GM19238 (cell line): ENCODE results near the gene IFI35.
"Not testable (repeated sequence)": the region's sequence is repeated elsewhere in the genome, so short reads cannot be mapped to it uniquely, and the experiment has no call there.

ENCODE experiments used
- DNase-seq: peaks from one replicate; pipeline ENCODE4 v3.0.0; 2011; ENCODE audit warnings: low spot score; ENCODE audit not compliant: insufficient read length

Gene IFI35

DNA sequence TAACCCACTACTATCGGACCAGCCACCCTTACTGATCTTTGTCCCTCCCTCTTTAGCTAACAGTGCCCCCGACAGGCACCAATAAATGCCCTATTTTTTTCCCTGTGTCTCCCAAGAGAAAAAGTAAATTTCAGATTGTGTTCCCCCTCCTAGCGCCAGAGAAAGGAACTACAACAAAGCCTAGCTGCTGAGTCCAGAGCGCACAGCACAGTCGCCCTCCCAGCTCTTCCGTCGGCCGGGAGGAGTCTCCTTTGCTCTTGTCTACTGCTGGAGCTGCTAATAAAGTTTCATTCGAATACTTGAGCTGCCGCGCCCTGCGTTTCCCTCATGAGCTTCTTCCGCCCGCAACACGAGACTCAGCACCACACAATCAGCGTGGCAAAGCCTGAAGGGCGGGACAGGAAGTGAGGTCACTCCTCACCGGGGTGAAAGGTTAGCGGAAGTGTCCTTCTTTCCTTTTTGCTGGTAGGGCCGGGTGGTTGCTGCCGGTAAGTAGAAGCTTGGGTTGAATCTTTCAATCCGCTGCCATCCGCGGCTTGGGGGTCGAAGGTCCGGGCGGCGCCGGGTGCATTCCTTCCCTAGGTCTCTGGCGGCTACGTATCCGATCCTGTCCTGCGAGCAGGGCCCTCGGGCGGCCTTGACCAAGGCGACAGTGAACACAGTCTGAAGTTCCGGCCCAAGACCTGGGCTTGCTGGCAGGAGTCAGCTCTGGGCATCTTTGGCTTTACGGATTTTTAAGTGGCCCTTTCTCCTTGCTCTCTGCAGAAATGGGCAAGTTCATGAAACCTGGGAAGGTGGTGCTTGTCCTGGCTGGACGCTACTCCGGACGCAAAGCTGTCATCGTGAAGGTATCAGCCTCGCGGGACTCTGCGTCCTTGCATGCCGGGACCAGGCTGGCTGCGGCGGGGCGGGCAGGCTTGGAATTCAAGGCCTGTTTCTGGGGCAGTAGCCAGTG is 8.3 kb upstream of the IFI35 start, which contains the start of gene RPL27:
Gene RPL27 (plus strand): TSS at position 436 of the 955 bp plus-strand sequence. CDS start 332 bp downstream, at position 768.
- DNase-seq: peak; percentile 90

DNA sequence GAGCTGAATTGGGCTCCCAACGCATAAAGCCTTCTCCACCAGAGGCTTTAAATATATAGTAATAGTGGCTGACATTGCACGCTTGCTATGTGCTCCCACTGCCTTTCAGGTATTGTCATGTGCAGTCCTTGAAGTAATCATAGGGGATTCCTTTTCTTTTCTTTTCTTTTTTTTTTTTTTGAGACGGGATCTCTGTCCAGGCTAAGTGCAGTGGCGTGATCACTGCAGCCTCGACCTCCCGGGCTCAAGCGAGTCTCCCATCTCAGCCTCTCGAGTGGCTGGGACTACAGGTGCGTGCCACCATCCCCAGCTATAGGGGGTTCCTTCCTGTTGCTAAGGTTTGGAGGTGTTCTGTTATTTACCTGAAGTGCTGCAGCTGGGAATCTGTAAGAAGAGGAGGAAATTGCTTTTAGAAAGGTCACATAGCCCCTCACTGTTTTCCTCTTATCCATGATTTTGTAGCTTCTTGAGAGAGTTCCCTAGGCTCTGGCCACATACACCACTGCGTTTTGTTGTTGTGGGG is 7.5 kb upstream of the IFI35 start:
- no peak for DNase-seq

DNA sequence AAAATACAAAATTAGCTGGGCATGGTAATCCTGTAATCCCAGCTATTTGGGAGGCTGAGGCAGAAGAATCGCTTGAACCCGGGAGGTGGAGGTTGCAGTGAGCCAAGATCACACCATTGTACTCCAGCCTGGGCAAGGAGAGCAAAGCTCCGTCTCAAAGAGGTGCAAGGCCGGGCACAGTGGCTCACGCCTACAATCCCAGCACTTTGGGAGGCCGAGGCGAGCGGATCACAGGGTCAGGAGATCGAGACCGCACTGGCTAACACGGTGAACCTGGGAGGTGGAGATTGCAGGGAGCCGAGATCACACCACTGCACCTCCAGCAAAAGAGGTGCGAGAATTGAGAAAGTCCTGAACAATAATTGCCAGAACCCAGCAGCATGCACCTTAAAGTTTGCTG is 5.7 kb upstream of the IFI35 start:
- DNase-seq: not testable (repeated sequence)

DNA sequence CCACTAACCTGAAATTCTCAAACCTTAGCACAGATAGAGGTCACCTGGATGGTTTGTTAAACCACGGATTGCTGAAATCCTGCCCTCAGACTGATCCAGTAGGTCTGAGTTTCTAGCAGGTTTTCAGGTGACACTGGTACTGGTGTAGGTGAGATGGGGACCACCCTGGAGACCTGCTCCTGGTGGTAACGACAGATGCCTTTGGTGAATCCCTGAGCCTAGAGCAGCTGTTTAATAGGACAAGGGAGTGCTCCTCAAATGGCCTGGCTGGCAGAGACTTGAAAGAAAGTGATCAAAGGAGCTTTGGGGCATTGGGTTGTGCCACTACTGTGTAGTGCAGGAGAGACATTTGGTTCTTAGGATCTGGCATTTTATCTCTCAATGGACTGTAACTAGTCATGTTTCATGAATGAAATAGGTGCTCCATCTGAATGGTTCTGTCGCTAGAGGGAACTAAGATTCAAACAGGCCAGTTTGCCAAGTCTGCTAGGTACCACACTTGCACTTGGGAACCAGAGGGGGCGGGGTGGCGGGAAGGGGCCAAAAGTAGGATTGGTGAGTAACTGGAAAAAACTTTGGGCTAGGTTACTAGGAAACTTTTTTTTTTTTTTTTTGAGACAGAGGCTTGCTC is 2.9 kb upstream of the IFI35 start:
- no peak for DNase-seq

DNA sequence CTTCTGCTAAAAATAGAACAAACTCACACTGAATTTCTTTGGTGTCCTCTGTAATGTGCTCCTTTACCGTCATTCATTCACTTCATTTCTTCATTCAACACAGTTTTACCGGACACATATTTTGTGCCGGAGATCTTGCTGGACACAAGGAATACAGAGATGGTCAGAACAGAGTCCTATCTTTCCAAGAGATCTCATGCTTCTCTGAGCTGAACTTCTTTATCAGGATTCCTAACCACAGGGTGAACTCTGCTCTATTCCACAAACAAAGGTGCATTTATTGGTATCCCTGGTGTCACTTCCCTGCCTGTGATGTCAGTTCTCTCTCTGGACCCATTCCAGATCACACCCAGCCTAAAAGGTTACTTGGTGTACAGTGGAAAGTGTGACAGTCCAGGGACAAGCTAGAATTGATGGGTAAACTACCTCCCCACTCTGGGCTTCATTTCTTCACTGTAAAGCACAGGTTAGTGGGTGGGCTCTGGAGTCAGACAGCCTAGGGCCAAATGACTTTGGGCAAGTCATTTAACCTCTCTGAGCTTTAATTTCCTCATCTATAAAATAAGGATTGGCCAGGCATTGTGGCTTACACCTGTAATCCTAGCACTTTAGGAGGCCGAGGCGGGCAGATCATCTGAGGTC is 4.2 kb downstream of the IFI35 start:
- no peak for DNase-seq

DNA sequence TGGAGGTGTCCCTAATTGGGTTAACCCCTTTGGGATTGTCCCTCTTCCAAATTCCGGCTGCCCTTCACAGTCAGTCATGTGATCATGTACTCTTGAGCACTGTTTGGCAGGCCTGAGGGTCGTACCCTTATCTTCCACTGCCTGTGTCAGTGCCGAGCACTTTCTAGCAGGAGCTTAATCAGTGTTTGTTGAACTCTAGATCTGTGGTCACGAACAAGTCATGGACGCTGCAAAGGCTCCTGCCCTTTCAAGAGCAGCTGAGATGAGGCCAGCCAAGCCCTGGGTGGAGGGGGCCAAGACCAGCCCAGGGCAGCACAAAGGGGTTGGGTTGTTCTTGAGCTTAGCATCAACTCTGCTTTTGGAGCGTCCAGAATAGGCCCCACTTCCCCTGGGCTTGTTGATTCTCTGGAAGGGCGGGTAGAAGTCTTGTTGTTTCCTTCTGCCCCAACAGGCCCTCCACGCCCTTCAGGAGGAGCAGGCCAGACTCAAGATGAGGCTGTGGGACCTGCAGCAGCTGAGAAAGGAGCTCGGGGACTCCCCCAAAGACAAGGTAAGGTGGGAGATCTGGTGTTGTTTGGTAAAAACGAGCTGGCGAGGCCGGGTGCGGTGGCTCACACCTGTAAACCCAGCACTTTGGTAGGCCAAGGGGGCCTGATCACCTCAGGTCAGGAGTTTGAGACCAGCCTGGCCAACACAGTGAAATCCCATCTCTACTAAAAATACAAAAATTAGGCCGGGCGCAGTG is 5.3 kb downstream of the IFI35 start:
- no peak for DNase-seq

DNA sequence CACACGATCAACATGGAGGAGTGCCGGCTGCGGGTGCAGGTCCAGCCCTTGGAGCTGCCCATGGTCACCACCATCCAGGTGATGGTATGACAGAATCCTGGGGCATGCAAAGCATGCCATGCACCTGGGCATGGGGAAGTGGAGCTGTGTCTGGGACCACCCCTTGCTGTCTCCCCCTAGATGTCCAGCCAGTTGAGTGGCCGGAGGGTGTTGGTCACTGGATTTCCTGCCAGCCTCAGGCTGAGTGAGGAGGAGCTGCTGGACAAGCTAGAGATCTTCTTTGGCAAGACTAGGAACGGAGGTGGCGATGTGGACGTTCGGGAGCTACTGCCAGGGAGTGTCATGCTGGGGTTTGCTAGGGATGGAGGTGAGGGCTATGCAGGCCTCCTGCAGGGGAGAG is 6.7 kb downstream of the IFI35 start:
- no peak for DNase-seq

DNA sequence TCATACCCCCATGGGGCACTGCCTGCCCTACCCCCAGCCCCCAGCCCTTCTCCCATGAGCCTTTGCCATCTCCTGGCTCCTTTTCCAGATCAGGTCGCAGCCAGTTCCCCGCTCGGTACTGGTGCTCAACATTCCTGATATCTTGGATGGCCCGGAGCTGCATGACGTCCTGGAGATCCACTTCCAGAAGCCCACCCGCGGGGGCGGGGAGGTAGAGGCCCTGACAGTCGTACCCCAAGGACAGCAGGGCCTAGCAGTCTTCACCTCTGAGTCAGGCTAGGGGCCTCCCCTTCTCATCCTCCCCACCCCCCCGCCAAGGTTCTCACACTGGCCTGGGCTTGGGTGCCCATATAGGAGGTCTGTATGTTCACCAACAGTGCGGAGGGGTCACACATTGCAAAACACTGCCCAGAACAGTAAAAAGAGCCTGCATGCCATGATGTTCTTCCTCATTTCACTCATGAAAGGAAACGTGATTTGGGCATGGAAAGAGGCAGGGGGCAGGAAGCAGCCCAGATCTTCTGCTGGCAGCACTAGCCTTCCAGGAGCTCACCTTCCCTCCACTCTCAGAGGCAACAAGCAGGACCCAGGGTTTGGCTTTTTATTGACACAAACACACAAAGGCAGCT is 7.5 kb downstream of the IFI35 start:
- DNase-seq: no peak

DNA sequence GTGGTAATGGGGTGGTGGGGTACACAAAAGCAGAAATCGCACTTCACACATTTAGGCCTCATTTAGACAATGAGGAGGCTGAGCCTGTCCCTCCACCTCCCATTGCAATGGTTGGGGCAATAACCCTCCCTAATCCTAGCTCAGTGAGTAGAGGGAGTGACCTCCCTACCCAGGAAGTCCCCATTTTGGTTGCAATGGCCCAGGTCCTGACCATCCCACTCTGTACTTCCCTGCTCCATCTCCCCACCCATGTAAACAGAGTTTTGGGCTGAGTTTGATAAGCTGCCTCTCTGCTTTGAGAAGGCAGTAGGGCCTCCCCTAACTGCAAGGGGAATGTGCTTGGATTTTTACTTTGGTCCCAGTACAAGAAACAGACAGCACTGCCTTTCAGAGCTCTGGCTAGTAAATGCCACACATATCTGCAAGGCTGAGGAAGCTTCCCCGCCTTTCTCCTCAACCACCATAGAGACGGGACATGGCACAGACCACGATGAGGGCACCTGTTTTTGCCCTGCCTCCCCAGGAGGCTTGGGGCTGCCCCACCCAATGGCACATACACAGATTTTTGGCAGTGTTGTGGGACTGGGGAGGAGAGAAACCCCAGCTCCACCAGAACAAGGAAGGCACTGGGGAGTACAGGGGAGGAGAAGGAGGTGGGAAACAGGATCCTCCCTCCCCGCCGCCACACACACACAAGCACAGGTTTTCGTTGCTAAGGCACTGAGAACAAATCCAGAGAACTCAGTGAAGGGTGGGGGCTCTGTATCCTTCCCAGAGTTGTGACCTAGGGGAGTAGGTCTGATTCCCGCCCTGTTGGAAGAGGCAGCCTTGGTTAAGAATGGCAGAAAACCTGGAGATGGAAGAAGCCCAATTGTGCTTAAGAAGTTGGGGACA is 8.3 kb downstream of the IFI35 start:
- DNase-seq: no peak

DNA sequence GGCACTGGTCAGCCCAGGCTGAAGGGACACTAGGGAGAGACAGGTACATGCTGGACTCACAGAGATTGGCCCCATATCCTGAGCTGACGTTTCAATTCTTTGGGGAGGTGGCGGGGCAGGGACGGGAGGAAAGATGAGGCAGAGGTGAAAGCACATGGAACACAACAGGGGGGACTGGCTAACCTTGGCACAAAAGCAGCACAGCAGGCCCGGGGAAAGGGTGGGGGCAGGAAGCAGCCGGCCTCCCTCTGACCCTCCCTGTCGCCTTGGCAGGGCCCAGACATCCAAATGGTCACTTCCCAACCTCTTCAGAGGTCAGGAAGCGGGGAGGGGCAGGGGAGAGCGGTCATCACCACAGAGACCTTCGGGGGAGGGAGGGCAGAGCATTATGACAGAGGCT is 9.0 kb downstream of the IFI35 start:
- DNase-seq: no peak

DNA sequence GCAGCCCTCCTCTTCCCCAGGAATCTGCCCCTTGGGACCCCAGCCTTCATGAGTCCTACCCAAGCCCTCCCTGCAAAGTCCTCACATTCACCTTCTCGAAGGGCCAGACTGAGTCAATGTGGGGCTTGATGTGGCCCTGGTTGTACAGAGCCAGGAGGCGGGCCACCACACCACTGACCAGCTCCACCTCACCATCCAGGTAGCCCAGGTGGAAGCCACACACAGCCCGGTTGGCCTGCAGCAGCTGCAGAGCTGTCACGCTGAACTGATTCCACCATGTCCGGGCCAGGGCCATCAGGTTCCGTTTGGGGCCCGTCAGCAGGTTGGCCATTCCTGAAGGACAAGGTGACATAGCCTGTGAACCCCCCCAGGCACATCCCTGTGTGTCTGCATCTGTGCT is 9.6 kb downstream of the IFI35 start:
- no peak for DNase-seq

DNA sequence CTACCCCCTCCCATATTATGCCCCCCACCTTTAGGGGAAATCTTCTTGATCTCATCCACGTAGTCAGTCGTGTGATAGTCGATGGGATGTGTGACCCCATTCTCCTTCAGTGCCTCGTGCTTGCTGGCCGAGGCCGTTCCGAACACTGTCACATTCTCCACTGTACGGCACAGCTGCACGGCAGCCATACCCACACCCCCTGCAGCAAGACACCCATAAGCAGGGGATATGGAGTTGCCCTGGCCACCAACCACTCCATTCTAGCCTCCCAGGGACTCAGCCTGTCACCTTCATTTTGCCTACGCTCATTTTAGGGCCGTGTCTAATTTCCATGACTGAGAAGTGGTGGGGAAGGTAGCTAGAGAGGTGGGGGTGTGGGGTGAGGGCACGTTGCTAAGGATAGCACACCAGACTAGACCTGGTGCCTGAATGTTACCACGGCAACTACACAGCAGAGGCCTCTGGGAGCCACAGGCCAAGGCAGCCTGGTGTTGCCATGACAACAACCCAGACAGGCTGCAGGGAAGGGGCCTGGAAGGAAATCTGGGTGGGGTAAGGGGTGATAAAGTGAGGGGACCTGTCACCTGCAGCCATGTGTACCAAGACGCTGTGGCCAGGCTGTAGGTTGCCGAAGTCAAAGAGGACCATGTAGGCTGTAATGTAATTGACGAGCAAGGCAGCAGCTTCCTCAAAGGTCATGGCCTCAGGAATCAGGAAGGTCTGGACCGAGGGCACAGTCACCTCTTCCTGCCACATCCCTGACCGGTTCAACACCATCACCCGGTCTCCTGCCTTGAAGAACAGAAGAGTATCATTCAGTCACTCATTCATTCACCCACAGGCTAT is 11.6 kb downstream of the IFI35 start:
- DNase-seq: no peak

DNA sequence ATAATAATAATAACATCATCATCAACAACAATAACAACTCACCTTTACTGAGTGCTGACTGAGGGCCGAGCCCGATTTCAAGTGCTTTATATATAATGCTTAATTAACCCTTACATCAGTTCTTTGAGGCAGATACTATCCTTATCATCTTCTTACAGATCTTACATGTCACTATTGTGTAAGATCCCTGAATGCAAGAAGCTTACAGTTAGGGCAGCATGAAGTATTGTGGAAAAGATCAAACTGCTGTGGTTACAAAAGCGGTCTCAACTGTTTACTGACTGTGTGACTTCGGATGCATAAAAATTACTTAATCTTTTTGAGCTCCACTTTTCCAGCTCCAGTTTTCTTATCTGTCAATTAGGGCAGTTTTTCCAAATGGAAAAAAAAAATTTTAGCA is 12.3 kb downstream of the IFI35 start:
- no peak for DNase-seq

DNA sequence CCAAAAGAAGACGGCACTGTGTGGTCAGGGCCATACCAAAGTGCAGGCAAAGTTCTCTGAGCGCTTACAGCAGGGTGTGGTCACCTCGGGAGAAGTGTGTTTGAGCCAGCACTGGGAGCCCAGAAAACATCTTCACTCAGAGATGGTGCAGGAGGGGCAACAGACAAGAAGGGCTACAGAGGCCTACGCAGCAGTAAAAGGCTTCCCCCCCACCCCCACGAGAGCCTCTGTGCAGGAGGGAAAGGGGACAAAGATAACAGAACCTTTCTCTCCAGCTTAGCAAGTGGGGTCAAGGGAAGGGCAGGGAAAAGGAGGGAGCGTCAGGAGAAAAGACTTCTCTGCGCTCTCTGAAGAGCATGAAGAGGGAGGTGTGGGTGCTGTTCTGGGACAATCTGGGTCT is 12.8 kb downstream of the IFI35 start:
- DNase-seq: no peak

DNA sequence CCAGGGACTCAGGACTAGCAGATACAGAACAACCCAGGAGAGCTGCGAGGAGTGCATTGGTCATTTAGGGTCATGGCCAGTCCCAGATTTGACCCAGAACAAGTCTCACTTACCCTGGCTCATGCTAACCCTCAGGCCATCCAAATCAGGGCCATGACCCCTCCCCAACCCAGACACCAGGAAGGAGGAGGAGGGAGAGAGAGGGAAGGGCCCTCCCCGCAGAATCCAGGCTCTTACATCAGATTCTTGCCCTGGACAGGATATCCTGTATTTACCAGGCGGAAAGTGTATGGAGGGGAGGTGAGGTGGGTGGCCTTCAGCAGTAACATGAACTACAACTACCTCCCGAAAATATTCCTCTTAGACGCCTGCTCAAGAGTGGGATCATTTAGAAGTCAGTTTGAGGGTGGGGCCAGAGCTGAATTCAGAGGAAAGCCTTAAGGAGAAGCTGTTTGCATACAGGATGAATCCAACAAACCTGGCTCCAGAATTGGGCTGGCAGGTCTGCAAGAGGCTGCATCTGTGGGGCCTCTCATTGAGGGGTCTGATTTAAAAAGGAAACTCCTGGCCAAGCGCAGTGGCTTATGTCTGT is 13.5 kb downstream of the IFI35 start:
- DNase-seq: no peak

DNA sequence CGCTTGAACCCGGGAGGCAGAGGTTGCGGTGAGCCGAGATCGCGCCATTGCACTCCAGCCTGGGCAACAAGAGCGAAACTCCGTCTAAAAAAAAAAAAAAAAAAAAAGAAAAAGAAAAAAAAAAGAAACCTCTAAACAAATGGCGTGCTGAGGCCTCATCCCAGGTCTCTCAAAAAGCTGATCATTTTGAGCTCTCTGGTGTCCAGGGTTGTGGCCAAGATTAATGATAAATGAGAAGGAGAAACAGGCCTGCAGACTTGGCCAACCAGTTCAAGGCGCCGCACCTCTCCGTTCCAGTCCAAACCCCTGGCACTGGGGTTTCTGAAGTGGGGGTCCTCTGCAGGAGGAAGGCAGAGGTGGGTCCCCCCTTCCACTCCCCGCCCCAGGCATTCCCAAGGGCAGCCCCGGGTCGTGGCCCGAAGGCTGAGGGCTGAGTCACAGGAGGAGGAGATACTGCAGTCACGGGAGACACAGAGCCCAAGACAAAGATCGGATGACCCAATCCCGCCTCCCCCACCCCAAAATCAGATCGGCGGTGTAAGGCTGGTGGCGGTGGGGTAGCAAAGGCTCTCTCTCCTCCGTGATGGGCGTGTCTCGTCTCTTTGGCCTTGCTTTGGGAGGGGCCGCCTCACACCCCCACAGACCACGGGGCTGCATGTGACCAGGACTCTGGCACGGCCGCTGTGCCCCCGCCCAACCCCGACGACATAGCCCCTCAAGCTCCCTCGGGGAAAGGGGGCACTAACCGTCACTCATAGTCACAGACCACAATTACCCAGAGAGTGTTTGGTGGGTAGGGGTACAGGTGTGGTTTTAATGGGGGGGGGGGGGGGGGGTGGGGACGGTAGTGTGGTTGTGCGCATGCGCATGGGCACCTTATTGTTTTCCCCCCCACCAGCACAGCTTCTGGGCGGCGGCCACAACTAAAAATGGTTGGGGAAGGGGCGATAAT is 14.5 kb downstream of the IFI35 start:
- no peak for DNase-seq
